Renal pelvis (tissue), 4 donors: Measurements from ENCODE around the gene CST6. TPM values are rescaled to one million over a fixed set of nuclear protein-coding genes. Genes with fewer than 3 reads are reported as not detected.
"Not testable (repeated sequence)": the region's sequence is repeated elsewhere in the genome, so short reads cannot be mapped to it uniquely, and the experiment has no call there.

Source experiments
- DNase-seq: peaks from one replicate; pipeline ENCODE4 v3.0.0-alpha.2; 2013
- polyA plus RNA-seq, 3 donors: library from polyadenylated mRNA; unstranded; fragments of 120-200 nt; gene quantifications; one replicate each; pipeline ENCODE4 v1.2.1, GENCODE V29; 2013; ENCODE audit not compliant: insufficient read length in 3 of 3

CST6 gene
- polyA plus RNA-seq, 3 donors: not detected

DNA sequence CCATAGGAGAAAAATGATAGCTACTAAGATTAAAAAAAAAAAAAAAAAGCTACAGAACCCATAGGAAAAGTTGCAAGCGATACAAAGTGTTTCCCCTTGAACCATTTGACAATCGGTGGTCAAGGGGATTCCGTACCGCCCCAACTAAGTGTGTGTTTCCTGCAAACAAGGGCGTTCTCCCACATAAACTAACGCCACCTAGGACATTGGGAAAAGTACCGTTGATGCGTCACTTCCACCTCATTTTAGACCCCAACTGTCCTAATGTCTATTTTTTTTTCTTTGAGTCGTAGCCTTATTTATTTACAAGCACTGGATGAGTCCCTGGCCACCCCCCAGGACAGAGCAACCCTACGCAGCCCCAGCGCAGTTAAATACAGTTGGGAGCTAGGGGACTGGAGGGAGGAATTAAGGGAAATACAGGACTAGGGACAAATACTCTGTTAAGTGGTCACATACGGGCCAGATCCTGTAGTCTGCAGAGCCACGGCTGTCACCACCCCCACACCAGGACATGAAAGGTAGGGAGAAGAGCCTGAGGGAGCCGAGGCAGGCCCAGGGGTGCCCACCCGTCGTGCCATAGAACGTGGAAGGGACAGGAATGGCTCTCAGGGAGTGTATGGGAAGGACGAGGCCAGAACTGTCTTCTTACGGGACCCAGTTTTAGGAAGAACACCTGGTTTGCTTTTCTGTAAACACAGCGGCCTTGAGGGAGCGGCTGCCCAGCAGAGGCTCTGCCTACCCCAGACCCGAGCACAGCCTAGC is 28.8 kb upstream of the CST6 start:
- no peak for DNase-seq

GRCh38 chr11:65983589-65983987 is 28.2 kb upstream of the CST6 start:
- no peak for DNase-seq

DNA sequence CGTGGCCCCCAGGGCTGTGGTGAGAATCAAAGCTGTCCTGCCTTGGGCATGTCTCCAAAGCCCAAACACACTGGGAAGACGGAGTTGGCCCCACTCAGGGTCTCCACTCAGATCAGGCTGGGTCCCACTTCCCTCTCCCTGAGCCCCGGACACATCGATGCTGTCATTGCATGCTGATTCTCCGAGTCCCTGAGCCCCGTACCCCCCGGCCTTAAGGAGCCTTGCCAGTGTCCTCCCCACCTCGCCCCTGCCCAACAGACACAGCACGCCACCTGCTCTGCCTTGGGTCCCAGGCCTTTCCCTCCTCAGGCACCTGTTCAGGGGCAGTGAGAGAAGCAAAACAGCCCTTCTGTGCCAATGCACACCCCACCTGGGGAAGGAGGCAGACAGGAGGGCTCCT is 24.5 kb upstream of the CST6 start:
- no peak for DNase-seq

DNA sequence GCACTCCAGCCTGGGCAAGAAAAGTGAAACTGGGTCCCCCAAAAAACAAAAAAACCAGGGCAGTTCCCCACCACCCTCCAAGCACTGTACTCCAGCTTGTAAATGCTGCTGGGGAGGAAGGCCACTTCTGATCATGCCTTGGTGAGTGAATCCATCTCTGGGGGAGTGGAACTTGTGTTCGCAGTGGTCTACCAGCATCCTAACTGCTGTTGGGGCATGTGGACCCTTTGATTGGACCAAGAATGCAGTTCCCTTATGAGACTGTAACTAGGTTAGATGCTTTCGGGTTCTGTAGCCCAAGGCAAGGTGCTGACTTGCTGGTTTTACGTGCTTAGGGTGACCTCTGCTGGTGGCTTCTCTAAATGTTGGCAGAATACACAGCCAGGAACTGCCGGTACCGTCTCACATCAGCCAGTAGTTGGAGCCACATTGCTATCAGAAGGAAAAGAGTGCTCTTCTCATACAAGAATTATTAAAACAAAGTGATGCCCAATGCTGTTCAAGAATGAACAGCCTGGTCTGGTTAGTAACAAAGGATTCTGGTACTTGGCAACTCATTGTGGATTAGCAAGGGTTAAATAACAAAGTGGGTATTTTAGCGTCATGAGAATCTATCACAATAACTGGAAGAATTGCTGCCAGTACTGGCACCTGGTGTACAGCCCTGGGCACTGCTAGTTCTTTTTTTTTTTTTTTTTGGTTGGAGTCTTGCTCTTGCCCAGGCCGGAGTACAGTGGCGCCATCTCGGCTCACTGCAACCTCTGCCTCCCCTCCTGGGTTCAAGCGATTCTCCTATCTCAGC is 22.8 kb upstream of the CST6 start:
- DNase-seq: peak; percentile 96

DNA sequence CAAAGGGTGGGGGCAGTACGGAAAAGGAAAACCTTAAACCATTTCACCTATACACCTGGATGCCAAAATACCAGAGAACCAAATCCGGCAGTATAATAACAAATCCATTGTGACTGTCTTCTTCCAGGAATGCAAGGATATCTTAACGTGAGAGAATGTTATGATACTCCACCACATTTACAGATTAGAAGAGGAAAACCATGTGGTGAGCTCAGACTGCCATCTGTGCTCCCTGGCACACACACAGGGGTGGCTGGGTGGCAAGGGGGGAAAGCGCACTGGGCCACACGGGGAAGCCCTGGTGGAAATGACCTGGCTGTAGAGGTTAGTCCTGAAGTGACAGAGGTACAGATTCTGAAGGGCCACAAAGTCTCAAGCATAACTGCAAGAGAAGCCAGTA is 19.8 kb upstream of the CST6 start:
- no peak for DNase-seq

DNA sequence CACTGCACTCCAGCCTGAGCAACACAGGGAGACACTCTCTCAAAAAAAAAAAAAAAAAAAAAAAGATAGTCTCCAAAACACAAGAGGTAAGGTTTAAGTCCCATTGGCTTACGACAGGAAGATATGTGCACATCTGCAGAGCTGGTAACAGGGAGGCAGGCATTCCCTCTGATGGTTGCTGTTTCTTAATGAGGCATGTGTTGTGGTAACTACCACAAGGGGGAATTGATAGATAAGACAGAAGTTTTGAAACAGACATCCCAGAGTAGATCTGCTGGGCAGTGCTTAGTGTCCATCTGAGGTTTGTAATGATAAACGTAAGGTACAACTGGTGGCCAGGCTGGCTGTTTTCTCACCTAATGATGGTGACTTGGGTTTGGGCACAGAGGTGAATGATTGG is 14.5 kb upstream of the CST6 start:
- no peak for DNase-seq

GRCh38 chr11:66001942-66002647 is 9.7 kb upstream of the CST6 start, which contains the start of the genes BANF1 and EIF1AD:
TSS of gene BANF1 (plus strand) at chr11:66002503. CDS start at chr11:66003251, 748 bp downstream.
TSS of gene EIF1AD (minus strand) at chr11:66002157. CDS start at chr11:66000389, 1,768 bp downstream.
- DNase-seq: peak; percentile 98

GRCh38 chr11:66002648-66003225 is 9.1 kb upstream of the CST6 start:
- peak; percentile 14 for DNase-seq

DNA sequence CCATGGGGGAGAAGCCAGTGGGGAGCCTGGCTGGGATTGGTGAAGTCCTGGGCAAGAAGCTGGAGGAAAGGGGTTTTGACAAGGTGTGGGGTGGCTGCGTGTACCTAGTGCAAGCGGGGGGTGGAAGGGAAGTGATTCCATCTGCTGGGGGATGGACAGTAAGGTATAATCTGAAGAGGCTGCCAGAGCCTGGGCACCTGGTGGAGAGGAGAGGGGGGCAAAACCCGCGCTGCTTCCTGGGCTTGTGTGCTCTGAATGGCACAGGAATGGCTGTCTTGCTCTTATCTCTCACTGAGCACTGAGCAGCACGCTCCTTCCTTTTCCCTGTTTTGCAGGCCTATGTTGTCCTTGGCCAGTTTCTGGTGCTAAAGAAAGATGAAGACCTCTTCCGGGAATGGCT is 8.5 kb upstream of the CST6 start:
- DNase-seq: no peak

DNA sequence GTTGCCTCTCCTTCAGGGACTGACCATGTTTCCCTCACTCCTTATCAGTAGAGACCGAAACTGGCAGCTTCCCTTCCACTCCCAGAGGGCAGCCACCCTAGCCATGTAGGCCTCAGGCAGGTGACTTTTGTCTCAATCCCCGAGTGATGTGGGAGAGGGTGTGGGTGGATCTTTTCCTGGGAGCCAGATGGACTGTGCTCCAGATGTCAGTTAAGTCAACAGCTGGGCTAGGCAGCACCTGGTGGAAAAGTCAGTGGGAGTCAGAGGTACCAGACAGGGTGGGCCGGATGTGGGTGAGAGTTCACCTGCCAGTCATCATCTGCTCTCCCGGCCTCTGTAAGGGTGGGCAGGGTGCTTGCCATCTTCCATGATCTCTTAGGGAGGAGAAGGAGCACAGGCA is 7.6 kb upstream of the CST6 start:
- DNase-seq: no peak

DNA sequence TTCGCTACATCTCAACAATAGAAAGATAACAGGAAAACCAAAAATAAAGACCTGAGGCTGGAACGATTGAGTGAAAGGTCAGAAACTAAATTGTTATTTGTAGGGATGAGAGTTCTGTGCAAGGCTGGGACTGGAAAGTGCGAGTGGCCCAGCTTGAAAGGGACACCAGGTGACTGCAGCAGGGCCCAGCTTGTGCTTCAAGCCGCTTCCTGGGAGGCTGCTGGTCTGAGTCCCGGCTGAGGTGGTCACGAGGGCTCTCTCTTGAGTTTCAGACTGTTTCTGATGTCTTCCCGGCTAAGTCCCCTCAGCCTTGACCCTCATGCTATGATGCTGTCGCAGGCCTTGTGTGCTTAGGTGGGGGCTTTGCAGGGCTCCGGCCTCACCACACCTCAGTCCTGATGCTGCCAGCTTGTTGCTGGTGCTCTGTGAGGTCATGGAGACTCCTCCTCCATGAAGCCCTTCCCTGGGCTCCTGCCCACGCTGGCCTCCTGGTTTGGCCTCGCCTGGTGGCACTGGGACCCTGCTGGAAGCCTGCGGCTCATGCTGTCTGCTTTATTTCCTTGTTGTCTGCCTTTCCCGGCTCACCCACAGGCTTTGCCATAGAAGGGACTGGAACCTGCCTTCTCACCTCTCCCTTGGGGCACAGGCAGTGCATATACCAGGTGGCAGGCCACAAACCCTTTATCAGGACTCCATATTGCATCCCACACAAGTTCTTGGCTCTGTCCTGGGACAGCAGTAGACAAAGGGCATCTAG is 5.5 kb upstream of the CST6 start:
- no peak for DNase-seq

- DNase-seq: no peak
Measured at GRCh38 chr11:66006891-66007176, 5.0 kb upstream of the CST6 start.

GRCh38 chr11:66007201-66007634 is 4.6 kb upstream of the CST6 start:
- DNase-seq: no peak

GRCh38 chr11:66008095-66008467 is 3.7 kb upstream of the CST6 start:
- DNase-seq: no peak

- DNase-seq: peak; percentile 26
Measured at GRCh38 chr11:66008468-66009101, 3.2 kb upstream of the CST6 start.

DNA sequence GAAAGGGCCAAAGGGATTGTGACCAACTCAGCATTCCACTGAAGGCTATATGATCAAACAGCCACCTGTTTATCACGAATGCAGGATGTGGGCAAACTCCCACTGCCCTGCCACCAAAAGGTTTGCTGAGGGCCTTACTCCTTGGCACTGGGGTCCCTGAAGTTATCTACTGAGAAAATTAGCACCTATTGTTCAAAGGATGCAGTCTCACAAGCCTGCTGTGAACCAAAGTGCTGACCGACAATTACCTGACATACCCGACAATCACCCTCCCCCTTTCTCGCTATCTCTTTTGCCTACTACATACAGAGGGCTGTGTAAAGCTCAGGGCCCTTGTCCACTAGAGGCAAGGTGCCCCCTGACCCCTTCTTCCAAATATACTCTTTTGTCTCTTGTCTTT is 1.8 kb upstream of the CST6 start:
- not testable (repeated sequence) for DNase-seq

DNA sequence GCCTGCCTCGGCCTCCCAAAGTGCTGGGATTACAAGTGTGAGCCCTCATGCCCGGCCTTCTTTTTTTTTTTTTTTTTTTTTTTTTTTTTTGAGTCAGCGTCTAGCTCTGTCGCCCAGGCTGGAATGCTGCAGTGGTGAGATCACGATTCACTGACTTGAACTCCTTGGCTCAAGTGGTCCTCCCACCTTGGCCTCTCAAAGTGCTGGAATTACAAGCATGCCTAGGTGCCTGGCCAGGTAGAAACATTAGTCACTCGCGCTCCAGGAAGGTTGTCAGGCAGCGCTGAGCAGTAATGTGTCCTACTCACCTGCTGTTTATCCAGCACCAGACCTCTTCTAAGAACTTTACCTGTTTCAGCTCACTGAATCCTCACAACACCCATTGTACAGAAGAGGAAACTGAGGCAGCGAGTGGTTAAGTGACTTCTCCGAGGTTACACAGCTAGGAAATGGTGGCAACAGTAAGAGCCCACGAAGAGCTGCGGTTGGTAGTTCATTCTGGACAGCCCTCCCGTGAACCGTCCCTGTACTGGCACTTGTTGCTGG is 496 bp upstream of the CST6 start:
- DNase-seq: peak; percentile 39

DNA sequence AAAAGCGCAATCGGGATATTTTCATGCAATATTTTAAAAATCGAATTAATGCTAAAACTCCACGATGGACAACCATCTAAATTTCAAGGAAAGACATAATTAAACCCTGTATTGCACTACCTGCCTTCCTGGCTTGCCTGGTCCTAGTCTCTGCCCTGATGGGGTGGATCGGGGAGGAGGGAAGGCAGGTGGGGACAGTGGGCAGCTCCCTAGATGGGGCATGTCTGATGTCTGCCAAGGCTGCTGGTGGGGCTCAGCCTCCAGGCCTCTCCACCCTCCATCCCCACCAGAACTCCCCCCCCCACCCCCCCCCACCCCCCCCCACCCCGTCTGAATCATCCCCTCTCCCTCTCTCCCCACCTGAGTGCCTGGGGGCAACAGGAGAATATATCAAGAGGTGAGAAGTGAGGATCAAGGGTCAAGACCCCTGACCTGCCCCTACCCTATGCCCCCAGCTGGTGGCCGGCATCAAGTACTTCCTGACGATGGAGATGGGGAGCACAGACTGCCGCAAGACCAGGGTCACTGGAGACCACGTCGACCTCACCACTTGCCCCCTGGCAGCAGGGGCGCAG is 650 bp downstream of the CST6 start:
- no peak for DNase-seq

GRCh38 chr11:66012946-66013761 is 1.3 kb downstream of the CST6 start:
- no peak for DNase-seq

- DNase-seq: no peak
Measured at GRCh38 chr11:66013762-66014100, 1.9 kb downstream of the CST6 start.
